GM23338 (cell line): ENCODE results near the gene OR51T1. TPM values are rescaled to one million over a fixed set of nuclear protein-coding genes. Genes with fewer than 3 reads are reported as not detected.

Experiments used
- ATAC-seq: fragments of 200-7000 bp; cut with Tn5 transposase; 3 replicates; pipeline ENCODE4 v1.9.1; 2020
- DNase-seq: peaks from one replicate; pipeline ENCODE4 v3.0.0-alpha.2; 2015; ENCODE audit warnings: low spot score
- H2AFZ ChIP-seq: fragments of 200-600 bp; sonication (generic); 2 replicates; pipeline ENCODE4 v1.8.0; 2016; ENCODE audit warnings: antibody characterized with exemption, mild to moderate bottlenecking, moderate library complexity
- H3F3A ChIP-seq: fragments of 200-600 bp; sonication (generic); replicated peaks from 2 replicates; pipeline ENCODE4 v1.8.0; 2017; ENCODE audit warnings: antibody characterized with exemption, mixed run types, low read depth
- H3K27ac ChIP-seq: fragments of 200-600 bp; sonication (generic); 2 replicates; pipeline ENCODE4 v1.6.1; 2016; ENCODE audit warnings: low read depth
- H3K27me3 ChIP-seq: fragments of 200-600 bp; sonication (generic); 2 replicates; pipeline ENCODE4 v1.8.0; 2016; ENCODE audit warnings: mild to moderate bottlenecking, mixed run types, moderate library complexity; ENCODE audit not compliant: insufficient read depth
- H3K36me3 ChIP-seq: fragments of 200-600 bp; sonication (generic); 2 replicates; pipeline ENCODE4 v1.8.0; 2016; ENCODE audit warnings: mild to moderate bottlenecking; ENCODE audit not compliant: insufficient read depth
- H3K4me1 ChIP-seq: fragments of 200-600 bp; sonication (generic); 2 replicates; pipeline ENCODE4 v1.8.0; 2016; ENCODE audit warnings: mild to moderate bottlenecking, moderate library complexity; ENCODE audit not compliant: insufficient read depth
- H3K4me2 ChIP-seq: fragments of 200-600 bp; sonication (generic); 2 replicates; pipeline ENCODE4 v1.7.1; 2017; ENCODE audit warnings: mixed run types
- H3K4me3 ChIP-seq: fragments of 200-600 bp; sonication (generic); 2 replicates; pipeline ENCODE4 v1.6.1; 2016; ENCODE audit warnings: mixed run types
- H3K79me2 ChIP-seq: fragments of 200-600 bp; sonication (generic); replicated peaks from 2 replicates; pipeline ENCODE4 v1.8.0; 2017; ENCODE audit warnings: mild to moderate bottlenecking; ENCODE audit not compliant: insufficient read depth
- H3K9me2 ChIP-seq: fragments of 200-600 bp; sonication (generic); 2 replicates; pipeline ENCODE4 v1.8.0; 2017; ENCODE audit not compliant: insufficient read depth
- H4K20me1 ChIP-seq: fragments of 200-600 bp; sonication (generic); replicated peaks from 2 replicates; pipeline ENCODE4 v1.8.0; 2017; ENCODE audit warnings: mild to moderate bottlenecking; ENCODE audit not compliant: insufficient read depth
- H3K27ac Mint-ChIP-seq: 2 replicates; pipeline ENCODE4 v1.8.0; 2020; ENCODE audit warnings: inconsistent platforms, mild to moderate bottlenecking, moderate library complexity, mixed read lengths
- H3K27me3 Mint-ChIP-seq: 3 replicates; pipeline ENCODE4 v1.8.0; 2022; ENCODE audit warnings: low read depth, mild to moderate bottlenecking, moderate library complexity, mixed read lengths, inconsistent platforms; ENCODE audit not compliant: insufficient read depth, poor library complexity
- H3K36me3 Mint-ChIP-seq: 3 replicates; pipeline ENCODE4 v1.8.0; 2021; ENCODE audit warnings: low read depth, mild to moderate bottlenecking, inconsistent platforms, moderate library complexity, mixed read lengths
- H3K4me1 Mint-ChIP-seq: 3 replicates; pipeline ENCODE4 v1.8.0; 2020; ENCODE audit warnings: mild to moderate bottlenecking, inconsistent platforms, mixed read lengths
- H3K4me3 Mint-ChIP-seq: 3 replicates; pipeline ENCODE4 v1.8.0; 2021; ENCODE audit warnings: moderate library complexity, mild to moderate bottlenecking, inconsistent platforms, mixed read lengths
- H3K9me3 Mint-ChIP-seq: 3 replicates; pipeline ENCODE4 v1.8.0; 2020; ENCODE audit warnings: moderate library complexity, mild to moderate bottlenecking, inconsistent platforms, mixed read lengths
- CREB1 ChIP-seq: fragments of 250-450 bp; sonication (Bioruptor Pico); IDR thresholded peaks from 2 replicates; pipeline ENCODE4 v1.5.0; 2020; ENCODE audit warnings: low read depth, mild to moderate bottlenecking, moderate library complexity
- CTCF ChIP-seq, 2 experiments: fragments of 200-600 bp in 1 of 2; sonication (generic) in 1 of 2; conservative IDR thresholded peaks; 2 replicates each; pipeline versions ENCODE4 v1.5.1 to v1.6.1; 2016 to 2017; ENCODE audit warnings: antibody characterized with exemption in 2 of 2, low read depth in 2 of 2, mild to moderate bottlenecking in 2 of 2, moderate library complexity in 1 of 2
- ETS1 ChIP-seq: IDR thresholded peaks from 2 replicates; pipeline ENCODE4 v1.6.1; 2016; ENCODE audit warnings: antibody characterized with exemption
- EZH2 ChIP-seq: fragments of 200-600 bp; sonication (generic); IDR thresholded peaks from one replicate; pipeline ENCODE4 v1.8.0; 2017; ENCODE audit warnings: antibody characterized with exemption, mild to moderate bottlenecking, low read depth; ENCODE audit not compliant: unreplicated experiment
- EZH2phosphoT487 ChIP-seq: fragments of 200-600 bp; sonication (generic); IDR thresholded peaks from one replicate; pipeline ENCODE4 v1.8.1; 2018; ENCODE audit warnings: antibody characterized with exemption; ENCODE audit not compliant: unreplicated experiment
- JUNB ChIP-seq: IDR thresholded peaks from one replicate; pipeline ENCODE4 v1.6.1; 2016; ENCODE audit warnings: antibody characterized with exemption; ENCODE audit not compliant: unreplicated experiment
- NANOG ChIP-seq: IDR thresholded peaks from 2 replicates; pipeline ENCODE4 v1.6.1; 2016; ENCODE audit warnings: antibody characterized with exemption, borderline replicate concordance
- POLR2AphosphoS5 ChIP-seq: IDR thresholded peaks from 2 replicates; pipeline ENCODE4 v1.6.1; 2016; ENCODE audit warnings: antibody characterized with exemption, low read depth
- REST ChIP-seq: IDR thresholded peaks from one replicate; pipeline ENCODE4 v1.6.1; 2018; ENCODE audit warnings: antibody characterized with exemption; ENCODE audit not compliant: unreplicated experiment
- STAT1 ChIP-seq: IDR thresholded peaks from one replicate; pipeline ENCODE4 v1.6.1; 2016; ENCODE audit warnings: antibody characterized with exemption; ENCODE audit not compliant: unreplicated experiment
- ZNF114 ChIP-seq: fragments of 250-450 bp; sonication (Bioruptor Pico); IDR thresholded peaks from 2 replicates; pipeline ENCODE4 v1.5.0; 2020; ENCODE audit warnings: mild to moderate bottlenecking, moderate library complexity
- ZNF331 ChIP-seq: fragments of 250-450 bp; sonication (Bioruptor Pico); IDR thresholded peaks from 2 replicates; pipeline ENCODE4 v1.5.0; 2020; ENCODE audit warnings: low read depth, mild to moderate bottlenecking, moderate library complexity
- ZNF462 ChIP-seq: fragments of 250-450 bp; sonication (Bioruptor Pico); IDR thresholded peaks from 2 replicates; pipeline ENCODE4 v1.5.0; 2020; ENCODE audit warnings: mild to moderate bottlenecking, moderate library complexity
- polyA plus RNA-seq: library from polyadenylated mRNA; unstranded; fragments of >200 nt; fragmentation: Nextera tagmentation; extraction: Ambion mirVana; gene quantifications from 2 replicates; pipeline ENCODE4 v1.2.1, GENCODE V29; 2016
- total RNA-seq: library from RNA; depleted of rRNA; stranded (reverse); fragments of >200 nt; shearing (Covaris generic); gene quantifications from 2 replicates; pipeline ENCODE4 v1.2.3, GENCODE V29; 2014

OR51T1 gene
- total and polyA plus RNA-seq, 2 experiments from 2014 or later = not detected

DNA sequence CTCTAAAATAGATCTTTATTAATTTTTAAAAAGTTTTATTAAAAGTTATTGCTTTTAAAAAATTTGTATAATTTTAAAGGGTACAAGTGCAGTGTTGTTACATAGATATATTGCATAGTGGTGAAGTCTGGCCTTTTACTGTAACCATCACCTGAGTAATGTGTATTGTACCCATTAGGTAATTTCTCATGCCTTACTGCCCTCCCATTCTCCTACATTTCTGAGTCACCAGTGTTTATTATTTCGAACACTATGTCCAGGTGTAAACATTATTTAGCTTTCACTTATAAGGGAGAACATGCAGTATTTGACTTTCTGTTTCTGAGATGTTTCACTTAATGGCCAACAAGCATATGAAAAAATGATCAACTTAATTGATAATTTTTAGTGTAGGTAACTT lies 40.1 kb downstream of the OR51T1 start:
- no peaks in the 10 kb centered on the region for H3K79me2 ChIP-seq
- no peaks in the 10 kb centered on the region for H3K4me1 Mint-ChIP-seq
- H3K27ac Mint-ChIP-seq = no peak overlapping the region
- no peak overlapping the region for H3K4me3 Mint-ChIP-seq
- H3K27me3 Mint-ChIP-seq = peaks cover 1% of the 10 kb centered on the region
- ATAC-seq = no peak
- TF ChIP-seq REST (no peak), ZNF114 (CRISPR knock-in tag) (no peak), CTCF (conservative IDR thresholded peaks at IDR 0.05; ENCODE audit: low read depth in 2 of 2) (no peak), CREB1 (no peak), NANOG (no peak), ETS1 (no peak), EZH2 (no peak), STAT1 (no peak), JUNB (no peak), POLR2AphosphoS5 (no peak), ZNF331 (CRISPR knock-in tag) (no peak), ZNF462 (CRISPR knock-in tag) (no peak), EZH2phosphoT487 (no peak)
- no peak overlapping the region for H3K4me2 ChIP-seq
- H3K27me3 ChIP-seq = no peaks in the 10 kb centered on the region
- H3K36me3 Mint-ChIP-seq = no peaks in the 10 kb centered on the region
- H3K9me2 ChIP-seq = no peaks in the 10 kb centered on the region; the same call in 1 of the 2 replicates
- no peaks in the 10 kb centered on the region for H3K36me3 ChIP-seq
- no peaks in the 10 kb centered on the region for H3K9me3 Mint-ChIP-seq
- no peak overlapping the region for H3K4me3 ChIP-seq
- H3F3A ChIP-seq = no peaks in the 10 kb centered on the region
- no peaks in the 10 kb centered on the region for H4K20me1 ChIP-seq
- no peak overlapping the region for H2AFZ ChIP-seq
- DNase-seq = no peak
- no peaks in the 10 kb centered on the region for H3K4me1 ChIP-seq
- H3K27ac ChIP-seq = no peak overlapping the region
